Measurements from ENCODE around the gene TSHZ2. TPM values are rescaled to one million over a fixed set of nuclear protein-coding genes. Genes with fewer than 3 reads are reported as not detected.
"Not testable (repeated sequence)": the region's sequence is repeated elsewhere in the genome, so short reads cannot be mapped to it uniquely, and the experiment has no call there.

TSHZ2 gene
- total RNA-seq, 1 experiment from 2014 or later: 0.07 TPM

GRCh38 chr20:53322651-53323050 lies 350.5 kb downstream of the TSHZ2 start:
- Histone ChIP-seq H3K18ac (ENCODE audit: insufficient read length, low read depth, low read length) (no peak overlapping the region), H3K79me1 (ENCODE audit: insufficient read depth, low read depth, low read length, poor library complexity, severe bottlenecking) (no peaks in the 10 kb centered on the region), H3T11ph (ENCODE audit: low read length) (no peak overlapping the region), H3K23ac (ENCODE audit: insufficient read length, low read depth, low read length) (no peak overlapping the region), H3K27me3 (ENCODE audit: insufficient read depth, low read length) (no peaks in the 10 kb centered on the region), H4K5ac (ENCODE audit: insufficient read length, low read depth, low read length) (no peak overlapping the region), H4K91ac (ENCODE audit: insufficient read length, low read depth, low read length) (no peak overlapping the region), H3K23me2 (ENCODE audit: insufficient read length, low read depth, low read length, poor library complexity, severe bottlenecking) (no peaks in the 10 kb centered on the region), H2BK15ac (ENCODE audit: low read depth, low read length) (no peak overlapping the region), H3K14ac (ENCODE audit: insufficient read depth, low read length) (no peak overlapping the region), H3K4me1 (ENCODE audit: insufficient read depth, low read length) (peaks cover 2% of the 10 kb centered on the region; the same call in 1 of the 2 replicates), H4K20me1 (ENCODE audit: control insufficient read depth, insufficient read depth, insufficient read length) (no peaks in the 10 kb centered on the region), H3K4ac (ENCODE audit: low read depth, low read length) (no peak overlapping the region), H2BK20ac (ENCODE audit: low read depth, low read length, poor library complexity, severe bottlenecking) (no peak overlapping the region), H3K79me2 (ENCODE audit: insufficient read depth, low read length) (no peaks in the 10 kb centered on the region; the same call in 1 of the 2 replicates), H2BK5ac (ENCODE audit: insufficient read length, low read length) (no peak overlapping the region), H3K9ac (ENCODE audit: extremely low read depth, insufficient read length, low read length) (no peak overlapping the region), H3K56ac (ENCODE audit: insufficient read length, low read depth, low read length) (no peak overlapping the region), H3K4me2 (ENCODE audit: insufficient read depth, insufficient read length, low read length) (no peak overlapping the region), H4K8ac (replicated peaks; ENCODE audit: insufficient read length, low read depth, low read length) (no peak overlapping the region), H2AFZ (ENCODE audit: low read length) (no peak overlapping the region), H3K27ac (ENCODE audit: insufficient read length, low read depth, low read length) (no peak overlapping the region), H2AK5ac (ENCODE audit: insufficient read length, low read length) (no peak overlapping the region), H2BK120ac (ENCODE audit: low read depth, low read length, poor library complexity, severe bottlenecking) (no peak overlapping the region), H2BK12ac (ENCODE audit: insufficient read length, low read depth, low read length) (no peak overlapping the region), H3K9me3 (ENCODE audit: control insufficient read depth, low read depth, low read length) (no peaks in the 10 kb centered on the region)
- Mint-ChIP-seq H3K27me3 (ENCODE audit: low read depth) (no peaks in the 10 kb centered on the region), H3K4me3 (no peak overlapping the region), H3K36me3 (ENCODE audit: insufficient read depth in 1 of 3, low read depth in 3 of 3) (peaks cover 0 to 6% (median 3%) of the 10 kb centered on the region in 3 experiments; a peak in 4 of 7 replicates), H3K9me3 (peaks cover 0 to 6% of the 10 kb centered on the region in 2 experiments; a peak in 2 of 5 replicates), H3K4me1 (peaks cover 3 to 8% of the 10 kb centered on the region in 2 experiments), H3K27ac (no peak overlapping the region)
- no peak for TF ChIP-seq CTCF (conservative IDR thresholded peaks at IDR 0.05)
- no CpG with 5 or more reads among the region's 3 CpGs for WGBS (ENCODE audit: extremely low coverage, insufficient read length, low lambda C conversion rate)
- DNase-seq: no peak

GRCh38 chr20:53323460-53323859 lies 351.3 kb downstream of the TSHZ2 start:
- H3K79me1 ChIP-seq (ENCODE audit: insufficient read depth, low read depth, low read length, poor library complexity, severe bottlenecking); H3K14ac ChIP-seq (ENCODE audit: insufficient read depth, low read length); H3K9me3 Mint-ChIP-seq; H3K4me2 ChIP-seq (ENCODE audit: insufficient read depth, insufficient read length, low read length); H2BK20ac ChIP-seq (ENCODE audit: low read depth, low read length, poor library complexity, severe bottlenecking); H2BK120ac ChIP-seq (ENCODE audit: low read depth, low read length, poor library complexity, severe bottlenecking); H3K56ac ChIP-seq (ENCODE audit: insufficient read length, low read depth, low read length); H3K9ac ChIP-seq (ENCODE audit: extremely low read depth, insufficient read length, low read length); H3K23me2 ChIP-seq (ENCODE audit: insufficient read length, low read depth, low read length, poor library complexity, severe bottlenecking); H3K23ac ChIP-seq (ENCODE audit: insufficient read length, low read depth, low read length); H4K91ac ChIP-seq (ENCODE audit: insufficient read length, low read depth, low read length); DNase-seq; H3K79me2 ChIP-seq (ENCODE audit: insufficient read depth, low read length); H2AK5ac ChIP-seq (ENCODE audit: insufficient read length, low read length); H2BK15ac ChIP-seq (ENCODE audit: low read depth, low read length); H3K27me3 Mint-ChIP-seq (ENCODE audit: low read depth); H4K20me1 ChIP-seq (ENCODE audit: control insufficient read depth, insufficient read depth, insufficient read length); H2BK5ac ChIP-seq (ENCODE audit: insufficient read length, low read length); H3K9me3 ChIP-seq (ENCODE audit: control insufficient read depth, low read depth, low read length); H3T11ph ChIP-seq (ENCODE audit: low read length); H2AFZ ChIP-seq (ENCODE audit: low read length); H3K4ac ChIP-seq (ENCODE audit: low read depth, low read length); H4K5ac ChIP-seq (ENCODE audit: insufficient read length, low read depth, low read length); H3K18ac ChIP-seq (ENCODE audit: insufficient read length, low read depth, low read length); H2BK12ac ChIP-seq (ENCODE audit: insufficient read length, low read depth, low read length); H4K8ac ChIP-seq (replicated peaks; ENCODE audit: insufficient read length, low read depth, low read length); H3K27me3 ChIP-seq (ENCODE audit: insufficient read depth, low read length); H3K4me3 Mint-ChIP-seq; H3K27ac Mint-ChIP-seq; H3K27ac ChIP-seq (ENCODE audit: insufficient read length, low read depth, low read length); H3K36me3 Mint-ChIP-seq (ENCODE audit: insufficient read depth in 1 of 3, low read depth in 3 of 3); H3K4me1 ChIP-seq (ENCODE audit: insufficient read depth, low read length): not testable (repeated sequence)
- peaks cover 7 to 10% of the 10 kb centered on the region in 2 experiments for H3K4me1 Mint-ChIP-seq
- no CpG with 5 or more reads among the region's 6 CpGs for WGBS (ENCODE audit: extremely low coverage, insufficient read length, low lambda C conversion rate)

Measured in H9 (cell line).